Fibroblast of lung (primary cell): Measurements from ENCODE around the gene OR4E1.

Experiments used
- EZH2 ChIP-seq: IDR thresholded peaks from 2 replicates; pipeline ENCODE4 v1.5.1; 2012; ENCODE audit warnings: low read length, control low read depth, mild to moderate bottlenecking; ENCODE audit errors: missing control alignments
- TF ChIP-seq, protein P1 (sequence below), 2 donors: IDR thresholded peaks in 1 of 2; conservative IDR thresholded peaks in 1 of 2; 1 replicate in 1 of 2; 2 replicates in 1 of 2; pipeline ENCODE4 v1.5.1; 2011 to 2012; ENCODE audit warnings: low read length in 2 of 2, control low read depth in 1 of 2, inconsistent platforms in 1 of 2, low read depth in 1 of 2, mild to moderate bottlenecking in 1 of 2

DNA sequence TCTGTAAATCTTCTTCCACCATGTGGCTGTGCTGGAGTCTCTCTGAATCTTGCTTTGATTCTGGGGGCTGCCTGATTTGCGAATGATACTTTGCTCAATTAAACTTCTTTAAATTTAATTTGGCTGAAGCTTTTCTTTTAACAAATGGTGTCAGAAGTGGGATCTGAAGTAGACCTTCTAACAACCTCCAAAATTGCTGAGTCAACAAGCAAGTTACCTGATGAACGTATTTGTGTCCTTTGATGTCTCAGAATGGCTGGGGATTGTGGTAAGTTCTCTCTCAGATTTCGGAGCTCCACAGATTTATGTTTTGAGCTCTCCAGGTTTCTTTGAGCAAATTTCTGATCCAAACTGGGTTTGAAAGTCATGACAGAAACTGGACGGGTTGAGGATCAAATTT is 1.9 kb upstream of the OR4E1 start:
- TF ChIP-seq, protein P1, sequence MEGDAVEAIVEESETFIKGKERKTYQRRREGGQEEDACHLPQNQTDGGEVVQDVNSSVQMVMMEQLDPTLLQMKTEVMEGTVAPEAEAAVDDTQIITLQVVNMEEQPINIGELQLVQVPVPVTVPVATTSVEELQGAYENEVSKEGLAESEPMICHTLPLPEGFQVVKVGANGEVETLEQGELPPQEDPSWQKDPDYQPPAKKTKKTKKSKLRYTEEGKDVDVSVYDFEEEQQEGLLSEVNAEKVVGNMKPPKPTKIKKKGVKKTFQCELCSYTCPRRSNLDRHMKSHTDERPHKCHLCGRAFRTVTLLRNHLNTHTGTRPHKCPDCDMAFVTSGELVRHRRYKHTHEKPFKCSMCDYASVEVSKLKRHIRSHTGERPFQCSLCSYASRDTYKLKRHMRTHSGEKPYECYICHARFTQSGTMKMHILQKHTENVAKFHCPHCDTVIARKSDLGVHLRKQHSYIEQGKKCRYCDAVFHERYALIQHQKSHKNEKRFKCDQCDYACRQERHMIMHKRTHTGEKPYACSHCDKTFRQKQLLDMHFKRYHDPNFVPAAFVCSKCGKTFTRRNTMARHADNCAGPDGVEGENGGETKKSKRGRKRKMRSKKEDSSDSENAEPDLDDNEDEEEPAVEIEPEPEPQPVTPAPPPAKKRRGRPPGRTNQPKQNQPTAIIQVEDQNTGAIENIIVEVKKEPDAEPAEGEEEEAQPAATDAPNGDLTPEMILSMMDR (conservative IDR thresholded peaks at IDR 0.05 in 1 of 2, IDR thresholded peaks at IDR 0.05 in 1 of 2; ENCODE audit: low read depth in 1 of 2, low read length in 2 of 2): no peak
- TF ChIP-seq EZH2: no peak
